ENCODE data around the gene PPP2R2C.

GRCh38 chr4:6498511-6499237 is 26.3 kb upstream of the PPP2R2C start:
- no peak for TF ChIP-seq ELF4 (IDR thresholded peaks at IDR 0.05)
- TF ChIP-seq BHLHE40 (IDR thresholded peaks at IDR 0.05; ENCODE audit: borderline replicate concordance) = no peak
- TF ChIP-seq HDGF (IDR thresholded peaks at IDR 0.05; ENCODE audit: borderline replicate concordance) = no peak
- TF ChIP-seq FOXA1 (IDR thresholded peaks at IDR 0.05) = no peak
- TF ChIP-seq PKNOX1 (IDR thresholded peaks at IDR 0.05) = no peak

All from HEK293T (cell line).